ENCODE results near the gene AXL.
"Not testable (repeated sequence)": the region's sequence is repeated elsewhere in the genome, so short reads cannot be mapped to it uniquely, and the experiment has no call there.

AXL gene

DNA sequence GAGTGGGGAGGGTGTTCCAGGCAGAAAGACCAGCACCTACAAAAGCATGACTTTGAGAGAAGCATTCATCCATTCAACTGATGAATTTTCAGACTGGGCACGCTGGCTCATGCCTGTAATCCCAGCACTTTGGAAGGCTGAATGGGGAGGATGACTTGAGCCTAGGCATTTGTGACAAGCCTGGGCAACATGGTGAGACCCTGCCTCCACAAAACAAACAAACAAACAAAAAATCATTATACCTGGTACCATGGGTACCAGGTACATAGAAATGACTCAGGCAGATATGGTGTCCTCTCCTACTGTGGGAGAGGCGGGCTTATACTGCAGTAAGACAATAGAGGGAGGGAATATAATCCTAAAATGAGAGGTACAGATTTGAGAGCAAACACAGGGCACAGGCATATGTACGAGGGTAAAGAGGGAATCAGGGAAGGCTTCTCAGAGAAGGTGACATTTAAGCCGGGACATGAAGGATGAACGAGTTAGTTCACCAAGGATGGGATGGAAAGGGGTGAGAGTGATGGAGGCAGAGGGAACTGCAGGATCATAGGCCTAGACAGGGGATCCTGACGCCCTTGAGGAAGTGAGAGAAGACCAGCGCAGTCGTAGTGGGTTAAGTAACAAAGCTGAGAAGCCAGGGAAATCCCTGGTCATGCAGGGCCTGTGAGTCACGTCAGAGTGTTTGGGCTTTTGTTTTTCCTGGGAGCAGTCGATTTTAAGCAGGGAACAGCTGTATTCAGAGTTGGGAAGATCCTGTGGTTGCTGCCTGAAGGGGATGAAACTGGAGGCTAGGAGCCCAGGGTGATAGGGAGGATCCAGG is 23.1 kb upstream of the AXL start:
- no peaks in the 10 kb centered on the region for H3K36me3 Mint-ChIP-seq
- ATAC-seq = peak; percentile 76
- no peak overlapping the region for H3K4me3 Mint-ChIP-seq
- peaks cover 63% of the 10 kb centered on the region for H3K27me3 Mint-ChIP-seq
- no peaks in the 10 kb centered on the region for H3K9me3 Mint-ChIP-seq
- H3K4me1 Mint-ChIP-seq = peaks cover 25% of the 10 kb centered on the region
- H3K27ac Mint-ChIP-seq = peak overlapping the region; percentile 3

DNA sequence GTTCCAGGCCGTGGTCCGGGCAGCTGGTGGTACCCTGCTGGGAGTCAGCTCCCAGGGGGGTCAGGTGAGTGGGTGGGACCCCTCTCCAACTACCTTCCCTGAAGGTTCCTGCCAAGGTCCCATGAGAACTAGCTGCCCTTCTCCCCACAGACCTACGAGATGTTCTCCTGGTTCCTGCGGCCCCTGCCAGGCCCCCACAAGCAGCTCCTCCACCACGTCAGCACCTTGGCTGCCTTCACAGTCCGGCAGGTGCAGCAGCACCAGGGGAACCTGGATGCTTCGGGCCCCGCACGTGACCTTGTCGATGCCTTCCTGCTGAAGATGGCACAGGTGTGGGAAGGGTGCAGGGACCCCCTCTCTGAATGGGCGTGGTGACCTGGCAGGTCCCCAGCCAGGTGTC is 20.5 kb upstream of the AXL start:
- no peak for ATAC-seq
- H3K4me3 Mint-ChIP-seq = no peak overlapping the region
- no peaks in the 10 kb centered on the region for H3K36me3 Mint-ChIP-seq
- H3K27me3 Mint-ChIP-seq = peaks cover 41% of the 10 kb centered on the region
- H3K27ac Mint-ChIP-seq = no peak overlapping the region
- H3K4me1 Mint-ChIP-seq = peaks cover 16% of the 10 kb centered on the region
- no peaks in the 10 kb centered on the region for H3K9me3 Mint-ChIP-seq

DNA sequence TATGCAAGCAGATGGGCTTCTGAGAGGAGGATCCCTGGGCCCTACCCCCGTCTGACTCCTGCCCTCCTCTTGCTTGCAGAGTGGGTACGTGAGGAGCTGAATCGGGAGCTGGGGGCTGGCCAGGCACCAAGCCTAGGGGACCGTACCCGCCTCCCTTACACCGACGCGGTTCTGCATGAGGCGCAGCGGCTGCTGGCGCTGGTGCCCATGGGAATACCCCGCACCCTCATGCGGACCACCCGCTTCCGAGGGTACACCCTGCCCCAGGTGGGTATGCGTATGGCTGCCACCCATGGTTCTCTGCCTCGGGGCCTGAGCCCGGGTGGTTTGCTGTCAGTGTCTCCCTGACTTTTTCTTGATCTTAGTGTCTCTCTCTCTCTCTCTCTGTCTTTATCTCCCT is 15.7 kb upstream of the AXL start:
- Mint-ChIP-seq H3K9me3 (no peaks in the 10 kb centered on the region), H3K27ac (no peak overlapping the region), H3K4me3 (no peak overlapping the region), H3K36me3 (no peaks in the 10 kb centered on the region), H3K27me3 (peaks cover 26% of the 10 kb centered on the region), H3K4me1 (peaks cover 5% of the 10 kb centered on the region)
- ATAC-seq = no peak

DNA sequence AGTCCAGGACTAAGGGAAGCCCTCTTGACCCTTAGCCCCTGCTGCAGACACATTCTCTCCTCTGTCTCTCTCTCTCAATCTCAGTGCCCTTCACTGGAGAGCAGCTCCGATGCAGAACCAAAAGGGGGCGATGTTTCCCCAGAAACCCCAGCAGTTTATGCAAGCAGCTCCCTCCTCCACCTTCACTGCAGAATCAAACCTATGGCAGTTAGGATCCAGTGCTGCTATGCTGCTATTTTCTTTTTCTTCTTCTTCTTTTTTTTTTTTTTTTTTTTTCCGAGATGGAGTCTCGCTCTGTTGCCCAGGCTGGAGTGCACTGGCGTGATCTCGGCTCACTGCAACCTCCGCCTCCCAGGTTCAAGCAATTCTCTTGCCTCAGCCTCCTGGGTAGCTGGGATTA is 14.7 kb upstream of the AXL start:
- H3K36me3 Mint-ChIP-seq, H3K4me1 Mint-ChIP-seq, H3K9me3 Mint-ChIP-seq, H3K4me3 Mint-ChIP-seq: not testable (repeated sequence)
- H3K27me3 Mint-ChIP-seq = peaks cover 19% of the 10 kb centered on the region
- H3K27ac Mint-ChIP-seq = peak overlapping the region; percentile 1
- ATAC-seq = peak; percentile 90

DNA sequence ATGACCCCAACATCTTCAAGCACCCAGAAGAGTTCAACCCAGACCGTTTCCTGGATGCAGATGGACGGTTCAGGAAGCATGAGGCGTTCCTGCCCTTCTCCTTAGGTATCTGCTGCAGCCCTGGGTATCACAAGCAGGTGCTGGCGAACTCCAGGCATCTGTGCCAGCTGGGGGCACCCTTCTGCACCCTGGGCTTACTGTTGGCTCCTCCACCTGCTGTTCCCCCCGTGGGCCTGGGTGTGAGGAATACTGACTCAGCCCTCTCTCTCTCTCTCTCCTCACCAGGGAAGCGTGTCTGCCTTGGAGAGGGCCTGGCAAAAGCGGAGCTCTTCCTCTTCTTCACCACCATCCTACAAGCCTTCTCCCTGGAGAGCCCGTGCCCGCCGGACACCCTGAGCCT is 13.0 kb upstream of the AXL start:
- H3K4me3 Mint-ChIP-seq = no peak overlapping the region
- no peak overlapping the region for H3K27ac Mint-ChIP-seq
- peaks cover 19% of the 10 kb centered on the region for H3K27me3 Mint-ChIP-seq
- H3K4me1 Mint-ChIP-seq = peaks cover 5% of the 10 kb centered on the region
- no peak for ATAC-seq
- no peaks in the 10 kb centered on the region for H3K9me3 Mint-ChIP-seq
- no peaks in the 10 kb centered on the region for H3K36me3 Mint-ChIP-seq

DNA sequence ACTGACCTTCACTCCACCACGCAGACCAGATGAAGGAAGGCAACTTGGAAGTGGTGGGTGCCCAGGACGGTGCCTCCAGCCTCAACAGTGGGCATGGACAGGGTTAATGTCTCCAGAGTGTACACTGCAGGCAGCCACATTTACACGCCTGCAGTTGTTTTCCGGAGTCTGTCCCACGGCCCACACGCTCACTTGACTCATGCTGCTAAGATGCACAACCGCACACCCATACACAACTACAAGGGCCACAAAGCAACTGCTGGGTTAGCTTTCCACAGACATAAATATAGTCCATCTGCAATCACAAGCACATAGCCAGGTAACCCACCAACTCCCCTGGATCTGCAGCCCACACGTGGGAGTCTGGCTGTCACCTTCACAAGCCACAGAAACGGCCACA is 12.6 kb upstream of the AXL start:
- Mint-ChIP-seq H3K4me1 (peaks cover 5% of the 10 kb centered on the region), H3K9me3 (no peaks in the 10 kb centered on the region), H3K27ac (no peak overlapping the region), H3K4me3 (no peak overlapping the region), H3K27me3 (peaks cover 19% of the 10 kb centered on the region), H3K36me3 (no peaks in the 10 kb centered on the region)
- no peak for ATAC-seq

DNA sequence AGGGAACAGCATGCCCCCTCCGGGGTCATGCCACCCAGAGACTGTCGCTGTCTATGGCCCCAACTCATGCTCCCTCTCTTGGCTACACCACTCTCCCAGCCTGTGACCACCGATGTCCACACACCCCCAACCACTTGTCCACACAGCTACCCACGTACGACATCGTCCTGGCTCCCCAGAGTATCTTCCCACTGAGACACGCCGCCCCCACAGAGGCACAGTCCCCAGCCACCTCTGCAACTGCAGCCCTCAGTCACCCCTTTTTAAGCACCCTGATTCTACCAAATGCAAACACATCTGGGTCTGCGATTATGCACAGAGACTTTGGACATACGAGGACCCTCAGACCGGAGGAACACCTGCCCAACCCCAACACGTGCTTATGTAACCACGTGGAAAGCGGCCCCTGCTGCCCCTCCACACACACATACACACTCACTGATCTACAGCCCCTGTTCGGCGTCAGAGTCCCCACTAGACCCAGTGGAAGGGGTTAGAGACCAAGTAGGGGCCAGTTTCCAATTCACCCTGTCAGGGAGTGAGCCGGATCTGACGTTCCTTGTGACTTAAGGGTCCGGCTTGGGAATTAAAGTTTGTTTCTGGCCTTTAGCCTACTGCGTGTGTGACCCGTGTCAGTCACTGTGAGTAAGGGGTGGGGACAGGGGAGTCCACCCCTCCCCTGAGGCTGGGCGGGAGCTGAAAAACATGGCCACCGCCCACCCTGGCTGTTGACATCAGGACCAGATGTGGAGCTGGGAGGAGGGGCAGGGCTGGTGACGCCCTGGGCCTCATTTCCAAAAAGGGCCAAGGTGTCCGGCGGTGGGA is 11.9 kb upstream of the AXL start:
- H3K4me1 Mint-ChIP-seq = peaks cover 5% of the 10 kb centered on the region
- H3K27me3 Mint-ChIP-seq = peaks cover 19% of the 10 kb centered on the region
- no peaks in the 10 kb centered on the region for H3K36me3 Mint-ChIP-seq
- no peaks in the 10 kb centered on the region for H3K9me3 Mint-ChIP-seq
- peak; percentile 13 for ATAC-seq
- H3K4me3 Mint-ChIP-seq = no peak overlapping the region
- H3K27ac Mint-ChIP-seq = no peak overlapping the region

DNA sequence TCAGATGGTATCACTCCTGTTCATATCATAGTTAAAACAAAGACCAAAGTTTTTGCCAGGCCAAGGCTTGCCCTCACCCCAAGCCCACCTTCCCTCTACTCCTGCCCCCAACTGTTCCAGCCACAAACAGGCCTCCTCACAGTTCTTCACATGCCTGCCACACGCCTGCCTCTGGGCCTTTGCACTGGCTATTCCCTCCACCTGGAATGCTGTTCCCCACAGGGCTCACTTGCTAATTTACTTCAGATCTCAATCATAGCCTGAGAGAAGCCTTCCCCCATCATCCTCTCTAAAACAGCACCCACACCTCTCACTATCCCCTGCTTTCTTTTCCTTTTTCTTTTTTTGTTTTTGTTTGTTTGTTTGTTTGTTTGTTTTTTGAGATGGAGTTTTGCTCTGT is 4.9 kb upstream of the AXL start:
- ATAC-seq = no peak
- Mint-ChIP-seq H3K4me1 (peaks cover 9% of the 10 kb centered on the region), H3K27ac (no peak overlapping the region)

DNA sequence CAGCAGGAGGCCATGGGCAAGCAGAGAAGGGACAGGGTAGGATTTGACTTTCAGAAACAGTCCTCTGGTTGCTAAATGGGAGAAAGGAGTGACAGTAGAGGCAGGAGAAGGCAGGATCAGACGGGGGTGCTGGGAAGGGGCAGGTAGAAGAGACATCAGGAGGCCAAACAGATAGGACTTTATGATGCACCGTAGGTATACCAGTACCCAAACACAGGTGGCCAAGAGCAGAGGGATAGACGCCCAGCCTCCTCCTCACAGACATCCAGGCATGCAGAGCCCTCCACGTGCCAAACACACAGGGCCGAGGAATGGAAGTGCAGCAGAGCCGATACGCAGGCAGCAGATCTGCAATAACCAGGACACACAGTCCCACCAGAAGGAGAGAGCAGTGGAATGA is 1.3 kb upstream of the AXL start:
- peaks cover 77% of the 10 kb centered on the region for H3K27me3 Mint-ChIP-seq
- no peaks in the 10 kb centered on the region for H3K36me3 Mint-ChIP-seq
- no peaks in the 10 kb centered on the region for H3K9me3 Mint-ChIP-seq
- H3K27ac Mint-ChIP-seq = no peak overlapping the region
- H3K4me1 Mint-ChIP-seq = peaks cover 9% of the 10 kb centered on the region
- no peak for ATAC-seq
- H3K4me3 Mint-ChIP-seq = no peak overlapping the region

More for the DNA sequence above, 4.9 kb upstream of the AXL start:
- H3K36me3 Mint-ChIP-seq = no peaks in the 10 kb centered on the region
- no peaks in the 10 kb centered on the region for H3K9me3 Mint-ChIP-seq
- H3K4me3 Mint-ChIP-seq = no peak overlapping the region
- H3K27me3 Mint-ChIP-seq = peaks cover 41% of the 10 kb centered on the region

DNA sequence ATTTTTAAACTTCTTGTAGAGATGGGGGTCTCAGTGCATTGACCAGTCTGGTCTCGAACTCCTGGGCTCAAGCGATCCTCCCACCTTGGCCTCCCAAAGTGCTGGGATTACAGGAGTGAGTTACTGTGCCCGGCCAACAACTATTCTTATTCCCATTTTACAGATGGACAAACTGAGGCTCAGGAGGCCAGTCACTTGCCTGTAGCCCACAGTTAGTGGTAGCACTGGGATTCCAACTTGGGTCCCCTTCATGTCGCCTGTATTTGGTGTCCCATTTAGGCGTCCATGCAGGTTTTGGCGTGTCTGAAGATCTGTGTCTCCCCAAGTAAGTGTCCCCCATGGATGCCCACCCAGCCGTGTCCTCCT is 791 bp upstream of the AXL start:
- no peak for ATAC-seq
- peaks cover 9% of the 10 kb centered on the region for H3K4me1 Mint-ChIP-seq

DNA sequence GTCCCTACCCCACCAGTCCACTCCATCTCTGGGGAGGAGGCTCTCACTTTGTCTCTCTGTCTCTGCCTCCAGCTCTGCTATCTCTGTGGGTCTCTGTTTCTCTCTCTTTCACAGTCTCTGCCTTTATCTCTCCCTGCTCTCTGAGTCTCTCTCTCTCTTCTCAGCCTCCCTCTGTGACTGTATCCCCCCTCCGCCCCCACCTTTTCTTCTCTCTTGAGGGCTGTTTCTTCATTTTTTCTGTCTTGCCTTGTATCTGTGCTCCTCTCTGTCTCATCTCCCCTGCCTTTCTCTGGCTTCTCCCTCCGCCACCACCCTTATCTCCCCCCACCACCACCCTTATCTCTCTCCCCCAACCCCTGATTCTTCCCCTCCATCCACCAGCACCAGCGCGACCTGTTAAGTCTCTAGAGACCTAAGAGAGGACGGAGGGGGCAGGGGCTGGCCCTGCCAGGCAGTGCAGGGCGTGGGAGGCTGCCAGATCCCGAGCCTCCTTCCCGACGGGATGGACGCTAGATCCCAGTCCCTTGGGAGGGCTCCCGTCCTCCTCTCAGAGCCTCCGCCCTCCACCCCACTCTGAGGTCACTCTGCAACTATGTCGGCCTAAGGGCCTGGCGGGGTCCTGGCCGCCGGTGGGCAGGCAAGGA is 1.0 kb downstream of the AXL start:
- peaks cover 100% of the 10 kb centered on the region for H3K27me3 Mint-ChIP-seq
- H3K36me3 Mint-ChIP-seq = no peaks in the 10 kb centered on the region
- no peak for ATAC-seq
- H3K9me3 Mint-ChIP-seq = no peaks in the 10 kb centered on the region
- no peak overlapping the region for H3K4me3 Mint-ChIP-seq
- no peak overlapping the region for H3K27ac Mint-ChIP-seq
- H3K4me1 Mint-ChIP-seq = peaks cover 9% of the 10 kb centered on the region

More for the DNA sequence above, 791 bp upstream of the AXL start:
- H3K36me3 Mint-ChIP-seq = no peaks in the 10 kb centered on the region
- peaks cover 82% of the 10 kb centered on the region for H3K27me3 Mint-ChIP-seq
- H3K27ac Mint-ChIP-seq = no peak overlapping the region
- no peaks in the 10 kb centered on the region for H3K9me3 Mint-ChIP-seq
- no peak overlapping the region for H3K4me3 Mint-ChIP-seq

DNA sequence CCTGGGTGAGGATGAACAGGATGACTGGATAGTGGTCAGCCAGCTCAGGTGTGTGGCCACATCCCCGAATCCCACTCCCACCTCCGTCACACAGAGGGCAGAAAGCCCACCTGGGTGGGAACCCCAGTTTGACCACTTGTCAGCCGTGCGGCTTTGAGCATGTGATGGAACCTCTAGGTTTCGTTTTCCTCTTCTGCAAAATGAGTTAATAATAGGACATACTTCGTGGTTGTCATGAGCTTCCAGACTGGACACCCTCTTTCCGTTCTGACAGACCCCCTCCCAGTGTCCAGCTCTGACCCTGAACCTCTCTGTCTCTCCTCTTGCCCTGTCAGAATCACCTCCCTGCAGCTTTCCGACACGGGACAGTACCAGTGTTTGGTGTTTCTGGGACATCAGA is 1.8 kb downstream of the AXL start:
- Mint-ChIP-seq H3K9me3 (no peaks in the 10 kb centered on the region), H3K27ac (no peak overlapping the region), H3K4me1 (peaks cover 9% of the 10 kb centered on the region), H3K4me3 (no peak overlapping the region), H3K27me3 (peaks cover 100% of the 10 kb centered on the region), H3K36me3 (no peaks in the 10 kb centered on the region)
- ATAC-seq = no peak

DNA sequence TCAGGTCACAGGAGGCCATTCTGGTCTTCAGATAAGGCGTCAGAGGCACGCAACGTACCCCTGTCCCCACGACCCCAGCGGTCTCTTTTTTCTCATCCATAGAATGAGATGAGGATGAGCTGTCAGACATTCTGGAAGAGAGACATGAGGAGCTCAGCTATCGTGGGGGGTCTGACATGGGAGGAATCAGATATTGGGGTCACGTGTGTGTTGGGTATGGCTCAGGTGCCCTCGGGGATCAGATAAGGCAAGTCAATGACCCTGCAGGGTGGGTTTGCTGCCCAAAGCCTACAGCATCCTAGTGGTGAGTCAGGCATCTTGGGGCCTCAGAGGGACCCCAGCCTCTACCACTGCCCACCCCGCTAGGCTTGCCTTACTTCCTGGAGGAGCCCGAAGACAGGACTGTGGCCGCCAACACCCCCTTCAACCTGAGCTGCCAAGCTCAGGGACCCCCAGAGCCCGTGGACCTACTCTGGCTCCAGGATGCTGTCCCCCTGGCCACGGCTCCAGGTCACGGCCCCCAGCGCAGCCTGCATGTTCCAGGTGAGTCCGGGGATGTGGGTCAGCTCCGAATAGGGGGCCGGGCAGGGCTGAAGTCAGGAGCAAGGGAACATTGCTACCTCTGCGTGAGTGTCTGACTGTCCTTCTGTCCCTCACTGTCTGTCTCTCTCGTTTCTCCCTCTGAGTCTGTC is 2.6 kb downstream of the AXL start:
- Mint-ChIP-seq H3K4me3 (no peak overlapping the region), H3K36me3 (no peaks in the 10 kb centered on the region), H3K9me3 (no peaks in the 10 kb centered on the region), H3K4me1 (peaks cover 9% of the 10 kb centered on the region), H3K27ac (no peak overlapping the region), H3K27me3 (peaks cover 93% of the 10 kb centered on the region)
- no peak for ATAC-seq

DNA sequence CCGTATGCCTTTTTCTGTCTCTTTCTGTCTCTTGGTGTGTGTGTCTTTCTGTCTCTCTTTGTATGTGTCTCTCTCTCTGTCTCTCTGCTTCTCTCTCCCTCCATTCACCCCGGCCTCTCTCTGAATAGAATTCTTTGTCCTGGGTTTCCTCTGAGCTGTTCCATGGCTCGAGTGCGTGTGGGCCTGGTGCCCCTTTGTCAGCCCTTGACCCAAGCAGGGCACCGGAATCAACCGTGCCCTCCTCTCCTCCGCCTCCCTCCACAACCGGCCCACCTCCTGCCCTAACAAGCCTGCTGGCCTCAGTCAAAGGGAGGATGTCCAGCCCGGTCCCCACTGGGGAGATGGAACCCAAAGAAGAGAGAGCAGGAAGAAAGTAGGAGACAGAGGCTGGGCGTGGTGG is 3.2 kb downstream of the AXL start:
- Mint-ChIP-seq H3K4me1 (peaks cover 9% of the 10 kb centered on the region), H3K27ac (no peak overlapping the region), H3K36me3 (no peaks in the 10 kb centered on the region), H3K27me3 (peaks cover 87% of the 10 kb centered on the region), H3K9me3 (no peaks in the 10 kb centered on the region), H3K4me3 (no peak overlapping the region)
- ATAC-seq = no peak

Data from stimulated activated memory B cell treated with anti-CD40 and anti-IgM and Interleukin-4, amounts not matched to agents 10 μg/mL and 1 μg/mL and 100 μg/mL, for 72 hours (primary cell).